ENCODE results near the gene PHKG2. TPM values are rescaled to one million over a fixed set of nuclear protein-coding genes. Genes with fewer than 3 reads are reported as not detected.

Gene PHKG2
- total RNA-seq, 1 experiment from 2014 or later: 30.9 TPM

DNA sequence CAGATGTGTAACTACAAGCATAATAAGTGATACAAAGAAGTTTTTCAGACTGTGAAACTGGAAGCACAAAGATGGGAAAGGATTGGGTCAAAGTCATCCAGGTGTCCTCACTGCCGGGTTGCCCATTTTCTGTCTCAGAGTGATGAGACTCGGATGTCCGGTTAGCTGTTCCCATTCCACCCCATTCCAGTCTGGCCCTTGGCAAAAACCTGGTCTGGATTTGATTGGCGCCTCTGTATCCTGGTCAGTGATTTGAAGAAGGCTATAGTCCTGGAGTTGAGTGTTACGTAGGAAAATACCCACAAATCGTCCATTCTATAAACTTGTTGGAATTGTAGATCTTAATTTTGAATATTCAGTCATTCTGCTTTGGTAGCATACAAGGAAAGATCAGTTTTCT, 19.9 kb upstream of the PHKG2 start:
- BruUV-seq (replicated peaks): no TSS peak
- POLR2A ChIA-PET (ENCODE audit: unreplicated experiment): no interaction called here

DNA sequence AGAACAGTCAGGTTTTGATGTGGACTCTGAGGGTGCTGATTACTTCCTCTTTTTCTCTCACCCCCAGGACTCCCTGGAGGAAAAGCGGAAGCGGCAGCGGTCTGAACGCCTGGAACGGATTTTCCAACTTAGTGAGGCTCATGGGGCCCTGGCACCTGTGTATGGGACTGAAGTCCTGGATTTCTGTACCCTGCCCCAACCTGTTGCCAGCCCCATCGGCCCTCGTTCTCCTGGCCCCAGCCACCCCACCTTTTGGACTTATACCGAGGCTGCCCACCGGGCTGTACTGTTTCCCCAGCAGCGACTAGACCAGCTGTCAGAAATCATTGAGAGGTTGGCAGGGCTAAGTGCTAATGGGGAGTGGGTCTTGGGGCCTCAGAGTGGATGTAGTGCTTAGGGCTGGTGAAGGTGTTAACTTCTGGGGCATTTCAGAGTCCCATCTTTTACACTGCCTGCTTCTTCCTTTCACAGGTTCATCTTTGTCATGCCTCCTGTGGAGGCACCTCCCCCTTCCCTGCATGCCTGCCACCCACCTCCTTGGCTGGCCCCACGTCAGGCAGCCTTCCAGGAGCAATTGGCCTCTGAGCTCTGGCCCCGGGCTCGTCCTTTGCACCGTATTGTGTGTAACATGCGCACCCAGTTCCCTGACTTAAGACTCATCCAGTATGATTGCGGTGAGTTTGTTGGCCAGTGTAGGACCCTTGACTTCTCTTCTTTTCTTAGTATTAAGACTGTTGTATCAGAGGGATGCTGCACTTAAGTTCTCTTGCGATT, 19.1 kb upstream of the PHKG2 start:
- BruUV-seq (replicated peaks): no TSS peak

More for the DNA sequence above, 19.9 kb upstream of the PHKG2 start:
- H3K4me2 ChIP-seq (ENCODE audit: low read length): no peak overlapping the region
- no peaks in the 10 kb centered on the region for H3K4me1 ChIP-seq (ENCODE audit: insufficient read depth, low read length)
- H3K9me2 ChIP-seq (replicated peaks; ENCODE audit: low read length): no peaks in the 10 kb centered on the region
- DNase-seq (no peak), ATAC-seq (no peak)
- no peaks in the 10 kb centered on the region for H4K20me1 ChIP-seq (ENCODE audit: low read length)
- CTCF ChIA-PET: no interaction called here
- H3F3A ChIP-seq (ENCODE audit: low read length, unreplicated experiment): no peaks in the 10 kb centered on the region
- H2AFZ ChIP-seq (ENCODE audit: low read length): no peak overlapping the region
- intact Hi-C loops (cut with micrococcal nuclease): no loop called here
- peaks cover 45% of the 10 kb centered on the region for H3K36me3 ChIP-seq (ENCODE audit: low read depth, low read length)
- H3K9me3 ChIP-seq (ENCODE audit: low read length): no peaks in the 10 kb centered on the region
- no peaks in the 10 kb centered on the region for H3K27me3 ChIP-seq (ENCODE audit: low read length)
- no peak for TF ChIP-seq EZH2phosphoT487 (IDR thresholded peaks at IDR 0.05; ENCODE audit: borderline replicate concordance, low read length)
- TF ChIP-seq, protein P1, sequence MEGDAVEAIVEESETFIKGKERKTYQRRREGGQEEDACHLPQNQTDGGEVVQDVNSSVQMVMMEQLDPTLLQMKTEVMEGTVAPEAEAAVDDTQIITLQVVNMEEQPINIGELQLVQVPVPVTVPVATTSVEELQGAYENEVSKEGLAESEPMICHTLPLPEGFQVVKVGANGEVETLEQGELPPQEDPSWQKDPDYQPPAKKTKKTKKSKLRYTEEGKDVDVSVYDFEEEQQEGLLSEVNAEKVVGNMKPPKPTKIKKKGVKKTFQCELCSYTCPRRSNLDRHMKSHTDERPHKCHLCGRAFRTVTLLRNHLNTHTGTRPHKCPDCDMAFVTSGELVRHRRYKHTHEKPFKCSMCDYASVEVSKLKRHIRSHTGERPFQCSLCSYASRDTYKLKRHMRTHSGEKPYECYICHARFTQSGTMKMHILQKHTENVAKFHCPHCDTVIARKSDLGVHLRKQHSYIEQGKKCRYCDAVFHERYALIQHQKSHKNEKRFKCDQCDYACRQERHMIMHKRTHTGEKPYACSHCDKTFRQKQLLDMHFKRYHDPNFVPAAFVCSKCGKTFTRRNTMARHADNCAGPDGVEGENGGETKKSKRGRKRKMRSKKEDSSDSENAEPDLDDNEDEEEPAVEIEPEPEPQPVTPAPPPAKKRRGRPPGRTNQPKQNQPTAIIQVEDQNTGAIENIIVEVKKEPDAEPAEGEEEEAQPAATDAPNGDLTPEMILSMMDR (conservative IDR thresholded peaks at IDR 0.05; ENCODE audit: low read depth, low read length): no peak
- TF ChIP-seq EZH2 (IDR thresholded peaks at IDR 0.05; ENCODE audit: low read length, unreplicated experiment): no peak
- H3K4me3 ChIP-seq (ENCODE audit: low read length): no peak overlapping the region
- no peak overlapping the region for H3K9ac ChIP-seq (ENCODE audit: low read length)
- peaks cover 36% of the 10 kb centered on the region for H3K79me2 ChIP-seq (ENCODE audit: low read length)
- H3K27ac ChIP-seq (ENCODE audit: low read length): no peak overlapping the region

More for the DNA sequence above, 19.1 kb upstream of the PHKG2 start:
- no peaks in the 10 kb centered on the region for H3F3A ChIP-seq (ENCODE audit: low read length, unreplicated experiment)
- H3K27me3 ChIP-seq (ENCODE audit: low read length): no peaks in the 10 kb centered on the region
- ChIA-PET POLR2A (ENCODE audit: unreplicated experiment) (no interaction called here), CTCF (no interaction called here)
- no peaks in the 10 kb centered on the region for H4K20me1 ChIP-seq (ENCODE audit: low read length)
- no peak for TF ChIP-seq EZH2phosphoT487 (IDR thresholded peaks at IDR 0.05; ENCODE audit: borderline replicate concordance, low read length)
- TF ChIP-seq, protein P1 (conservative IDR thresholded peaks at IDR 0.05; ENCODE audit: low read depth, low read length): no peak
- TF ChIP-seq EZH2 (IDR thresholded peaks at IDR 0.05; ENCODE audit: low read length, unreplicated experiment): no peak
- H2AFZ ChIP-seq (ENCODE audit: low read length): no peak overlapping the region
- no peaks in the 10 kb centered on the region for H3K9me2 ChIP-seq (replicated peaks; ENCODE audit: low read length)
- H3K4me2 ChIP-seq (ENCODE audit: low read length): no peak overlapping the region
- H3K4me1 ChIP-seq (ENCODE audit: insufficient read depth, low read length): no peaks in the 10 kb centered on the region
- ATAC-seq (no peak), DNase-seq (no peak)
- no peaks in the 10 kb centered on the region for H3K9me3 ChIP-seq (ENCODE audit: low read length)
- intact Hi-C loops (cut with micrococcal nuclease): no loop called here
- H3K36me3 ChIP-seq (ENCODE audit: low read depth, low read length): peaks cover 37% of the 10 kb centered on the region
- no peak overlapping the region for H3K27ac ChIP-seq (ENCODE audit: low read length)
- no peak overlapping the region for H3K9ac ChIP-seq (ENCODE audit: low read length)
- peaks cover 29% of the 10 kb centered on the region for H3K79me2 ChIP-seq (ENCODE audit: low read length)
- H3K4me3 ChIP-seq (ENCODE audit: low read length): no peak overlapping the region
